GM18502 (cell line): Measurements from ENCODE around the gene TGM2.

Source experiments
- ATAC-seq: cut with Tn5 transposase; IDR thresholded peaks from one replicate; pipeline ENCODE4 v1.9.1; 2021; ENCODE audit warnings: mild to moderate bottlenecking; ENCODE audit not compliant: unreplicated experiment, poor library complexity

Gene TGM2

GRCh38 chr20:38134427-38135270 lies 30.4 kb downstream of the TGM2 start:
- no peak for ATAC-seq

- ATAC-seq, result no peak
Observed at GRCh38 chr20:38133680-38134426, 31.2 kb downstream of the TGM2 start.

GRCh38 chr20:38132910-38133501 lies 32.1 kb downstream of the TGM2 start:
- no peak for ATAC-seq

GRCh38 chr20:38132156-38132909 lies 32.7 kb downstream of the TGM2 start:
- ATAC-seq, result no peak

GRCh38 chr20:38131588-38132121 lies 33.4 kb downstream of the TGM2 start:
- ATAC-seq, result no peak

- no peak for ATAC-seq
Observed at GRCh38 chr20:38130687-38131587, 34.1 kb downstream of the TGM2 start.

- ATAC-seq, result no peak
Observed at GRCh38 chr20:38129893-38130609, 35.0 kb downstream of the TGM2 start.

- ATAC-seq, result no peak
Observed at GRCh38 chr20:38129248-38129865, 35.7 kb downstream of the TGM2 start.

- ATAC-seq, result no peak
Observed at GRCh38 chr20:38128691-38129090, 36.4 kb downstream of the TGM2 start.

- ATAC-seq, result no peak
Observed at GRCh38 chr20:38127920-38128528, 37.0 kb downstream of the TGM2 start.

GRCh38 chr20:38126932-38127621 lies 38.0 kb downstream of the TGM2 start:
- no peak for ATAC-seq

- no peak for ATAC-seq
Observed at GRCh38 chr20:38126146-38126921, 38.7 kb downstream of the TGM2 start.

GRCh38 chr20:38125157-38126056 lies 39.7 kb downstream of the TGM2 start:
- no peak for ATAC-seq

- no peak for ATAC-seq
Observed at GRCh38 chr20:38123021-38123587, 42.0 kb downstream of the TGM2 start.

- no peak for ATAC-seq
Observed at GRCh38 chr20:38121741-38122140, 43.3 kb downstream of the TGM2 start.
